GM12864 (cell line): ENCODE data around the gene OPRM1.

Experiments used
- DNase-seq: peaks from one replicate; pipeline ENCODE4 v3.0.0-alpha.2; 2011; ENCODE audit warnings: low read depth
- H3K4me3 ChIP-seq: 2 replicates; pipeline ENCODE4 v1.5.1; 2011; ENCODE audit warnings: mild to moderate bottlenecking, low read depth, low read length, control low read depth
- TF ChIP-seq, protein P1 (sequence below): IDR thresholded peaks from 2 replicates; pipeline ENCODE4 v1.5.1; 2011; ENCODE audit warnings: low read depth, mild to moderate bottlenecking, moderate library complexity, low read length, control low read depth, inconsistent platforms; ENCODE audit errors: missing control alignments

Gene OPRM1

DNA sequence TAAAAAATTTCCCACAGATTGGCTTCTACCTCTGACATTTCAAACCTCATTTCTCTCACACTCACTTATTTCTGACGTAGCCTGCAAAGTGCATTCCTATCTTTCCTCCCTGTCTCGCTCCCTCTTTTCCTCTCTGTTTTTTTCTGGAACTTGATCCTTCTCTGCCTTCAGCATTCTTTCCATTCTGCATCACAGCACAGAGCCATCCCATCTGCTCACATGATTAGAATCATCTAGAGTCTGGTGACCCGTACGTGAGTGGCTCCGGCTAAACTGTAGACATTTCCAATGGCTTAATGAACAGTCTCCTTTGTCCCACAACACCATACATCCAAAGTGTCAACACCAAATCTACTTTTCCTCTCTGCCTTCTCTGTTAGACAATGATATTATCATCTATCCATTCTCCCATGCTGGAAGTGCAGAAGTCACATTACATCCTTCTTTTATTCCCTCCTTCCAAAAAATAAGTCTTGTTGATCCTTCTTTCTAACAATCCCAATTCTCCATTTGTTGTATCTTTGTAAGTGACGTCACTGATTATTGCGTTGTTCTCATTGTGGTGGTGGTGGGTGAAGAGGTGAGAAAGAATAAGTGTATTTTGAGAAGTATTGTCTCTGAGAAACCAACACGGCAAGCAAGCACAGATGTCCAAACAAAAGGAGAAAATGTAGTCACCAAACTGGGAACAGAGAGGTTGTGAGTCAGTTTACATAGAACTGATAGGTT is 41.6 kb downstream of the OPRM1 start:
- no peak overlapping the region for H3K4me3 ChIP-seq
- TF ChIP-seq, protein P1, sequence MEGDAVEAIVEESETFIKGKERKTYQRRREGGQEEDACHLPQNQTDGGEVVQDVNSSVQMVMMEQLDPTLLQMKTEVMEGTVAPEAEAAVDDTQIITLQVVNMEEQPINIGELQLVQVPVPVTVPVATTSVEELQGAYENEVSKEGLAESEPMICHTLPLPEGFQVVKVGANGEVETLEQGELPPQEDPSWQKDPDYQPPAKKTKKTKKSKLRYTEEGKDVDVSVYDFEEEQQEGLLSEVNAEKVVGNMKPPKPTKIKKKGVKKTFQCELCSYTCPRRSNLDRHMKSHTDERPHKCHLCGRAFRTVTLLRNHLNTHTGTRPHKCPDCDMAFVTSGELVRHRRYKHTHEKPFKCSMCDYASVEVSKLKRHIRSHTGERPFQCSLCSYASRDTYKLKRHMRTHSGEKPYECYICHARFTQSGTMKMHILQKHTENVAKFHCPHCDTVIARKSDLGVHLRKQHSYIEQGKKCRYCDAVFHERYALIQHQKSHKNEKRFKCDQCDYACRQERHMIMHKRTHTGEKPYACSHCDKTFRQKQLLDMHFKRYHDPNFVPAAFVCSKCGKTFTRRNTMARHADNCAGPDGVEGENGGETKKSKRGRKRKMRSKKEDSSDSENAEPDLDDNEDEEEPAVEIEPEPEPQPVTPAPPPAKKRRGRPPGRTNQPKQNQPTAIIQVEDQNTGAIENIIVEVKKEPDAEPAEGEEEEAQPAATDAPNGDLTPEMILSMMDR = no peak
- no peak for DNase-seq

- DNase-seq = no peak
- no peak overlapping the region for H3K4me3 ChIP-seq
- TF ChIP-seq, protein P1 = no peak
Measured at GRCh38 chr6:154086510-154086909, 47.5 kb downstream of the OPRM1 start.

GRCh38 chr6:154092326-154092962 is 53.4 kb downstream of the OPRM1 start:
- TF ChIP-seq, protein P1 = no peak
- no peak overlapping the region for H3K4me3 ChIP-seq
- DNase-seq = no peak

DNA sequence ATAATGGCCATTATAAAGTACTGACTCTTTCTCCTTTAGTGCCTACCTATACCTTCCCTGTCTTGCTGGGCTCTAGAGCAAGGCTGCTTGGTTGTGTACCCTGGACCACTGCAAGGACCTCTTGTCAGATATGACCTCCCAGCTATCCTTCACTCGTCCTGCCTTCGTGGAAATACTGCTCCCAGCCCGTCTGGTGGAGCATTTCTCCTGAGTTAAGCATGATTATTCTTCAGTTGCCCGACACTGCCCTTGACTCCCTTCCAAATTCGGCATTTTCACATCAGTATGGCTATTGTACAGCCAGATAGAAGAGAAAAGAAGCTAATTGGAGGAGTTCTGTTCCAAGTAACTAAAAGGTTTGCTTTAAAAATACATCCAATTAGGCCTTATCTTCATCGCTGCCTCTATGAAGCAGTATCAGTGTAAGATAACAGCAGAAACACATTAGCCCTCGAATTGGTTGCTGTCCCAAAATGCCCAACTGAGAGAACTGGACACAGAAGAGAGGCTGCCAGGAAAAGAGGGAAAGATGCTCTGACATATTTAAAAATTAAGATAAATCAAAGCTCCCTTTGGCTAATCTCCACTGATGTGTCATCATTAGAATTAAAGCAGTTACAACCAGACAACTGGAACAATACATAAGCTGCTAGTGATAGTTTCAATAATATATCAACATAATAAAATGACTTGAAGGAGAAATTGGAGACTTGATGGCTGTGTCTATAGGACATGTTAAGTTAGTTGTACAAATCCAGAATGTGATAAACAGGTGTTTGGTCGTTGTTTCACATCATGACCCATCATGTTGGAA is 54.4 kb downstream of the OPRM1 start:
- H3K4me3 ChIP-seq = no peak overlapping the region
- TF ChIP-seq, protein P1 = no peak
- no peak for DNase-seq

DNA sequence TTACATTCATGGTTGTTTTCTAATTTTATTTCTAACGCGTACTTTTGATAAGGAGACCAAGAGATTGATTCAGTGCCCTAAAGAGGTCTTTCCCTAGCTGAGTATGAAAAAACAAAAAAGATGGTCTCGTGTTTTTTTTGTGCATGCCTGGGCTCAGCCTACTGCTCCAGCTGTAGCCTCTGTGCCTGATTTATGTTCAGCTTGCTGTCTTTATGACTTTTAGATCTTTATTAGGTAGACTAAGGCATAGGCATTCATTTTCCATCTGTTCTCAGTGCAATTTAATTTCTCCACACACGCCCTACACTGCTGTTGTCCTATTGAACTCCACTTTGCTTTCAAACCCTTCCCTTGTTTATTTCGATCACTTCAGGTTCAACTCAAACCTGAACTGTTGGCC is 56.5 kb downstream of the OPRM1 start:
- TF ChIP-seq, protein P1 = no peak
- no peak for DNase-seq
- no peak overlapping the region for H3K4me3 ChIP-seq

DNA sequence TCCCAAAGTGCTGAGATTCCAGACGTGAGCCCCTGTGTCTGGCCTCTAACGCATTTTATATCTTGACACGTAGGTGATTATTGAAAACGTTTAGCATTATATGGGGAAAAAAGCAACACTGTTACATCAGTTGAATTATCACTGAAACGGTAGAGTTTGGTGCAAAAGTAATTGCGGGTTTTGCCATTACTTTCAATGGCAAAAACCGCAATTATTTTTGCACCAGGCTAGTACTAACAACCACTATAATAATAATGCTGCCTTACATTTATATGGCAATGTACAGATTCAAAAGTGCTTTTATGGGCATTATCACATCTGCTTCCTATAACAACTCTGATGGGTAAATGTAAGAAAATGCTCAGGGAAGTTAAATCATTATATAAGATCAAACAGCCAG is 57.3 kb downstream of the OPRM1 start:
- no peak overlapping the region for H3K4me3 ChIP-seq
- no peak for DNase-seq
- TF ChIP-seq, protein P1 = no peak
